IPS-NIHi11 (cell line): ENCODE measurements around the gene OR8G1.
"Not testable (repeated sequence)": the region's sequence is repeated elsewhere in the genome, so short reads cannot be mapped to it uniquely, and the experiment has no call there.

Experiments used
- DNase-seq: peaks from one replicate; pipeline ENCODE4 v3.0.0; 2012; ENCODE audit warnings: mixed read lengths, low spot score

Gene OR8G1

GRCh38 chr11:124238512-124238911 is 2.4 kb upstream of the OR8G1 start:
- DNase-seq = no peak

- DNase-seq = not testable (repeated sequence)
These were observed 9.0 kb downstream of the OR8G1 start for GRCh38 chr11:124249869-124250268.

GRCh38 chr11:124256076-124256475 is 15.2 kb downstream of the OR8G1 start, which contains the start of gene OR8G5:
Gene OR8G5 (plus strand): TSS chr11:124256376. CDS start chr11:124264932, 8,556 bp downstream.
- DNase-seq = no peak

GRCh38 chr11:124265041-124265440 is 24.1 kb downstream of the OR8G1 start:
- DNase-seq = not testable (repeated sequence)

- not testable (repeated sequence) for DNase-seq
These were observed 30.0 kb downstream of the OR8G1 start for GRCh38 chr11:124270886-124271285.

GRCh38 chr11:124274000-124274399 is 33.1 kb downstream of the OR8G1 start:
- DNase-seq = no peak

GRCh38 chr11:124276081-124276480 is 35.2 kb downstream of the OR8G1 start:
- DNase-seq = no peak

GRCh38 chr11:124277207-124277606 is 36.3 kb downstream of the OR8G1 start:
- DNase-seq = no peak

GRCh38 chr11:124277804-124278203 is 36.9 kb downstream of the OR8G1 start:
- peak; percentile 35 for DNase-seq

GRCh38 chr11:124278261-124278660 is 37.4 kb downstream of the OR8G1 start:
- no peak for DNase-seq

GRCh38 chr11:124285610-124286344 is 44.9 kb downstream of the OR8G1 start:
- DNase-seq = no peak

GRCh38 chr11:124294687-124295086 is 53.8 kb downstream of the OR8G1 start:
- DNase-seq = no peak

- no peak for DNase-seq
These were observed 55.1 kb downstream of the OR8G1 start for GRCh38 chr11:124296016-124296415.

- DNase-seq = no peak
These were observed 57.0 kb downstream of the OR8G1 start for GRCh38 chr11:124297921-124298320.

- DNase-seq = no peak
These were observed 60.7 kb downstream of the OR8G1 start for GRCh38 chr11:124301548-124301947.

GRCh38 chr11:124302347-124303125 is 61.6 kb downstream of the OR8G1 start:
- DNase-seq = no peak
